Measurements from ENCODE around the gene ITIH4.

ITIH4 gene

GRCh38 chr3:52795298-52795900, 35.1 kb downstream of the ITIH4 start:
- DNase-seq = no peak

GRCh38 chr3:52794612-52795099, 35.8 kb downstream of the ITIH4 start, which contains the start of gene ITIH3:
Gene ITIH3, plus strand, starts transcription at chr3:52794796. Its CDS starts 8 bp downstream, at chr3:52794804.
- no peak for DNase-seq

- DNase-seq = peak; percentile 62
Observed at GRCh38 chr3:52793702-52794611, 36.5 kb downstream of the ITIH4 start.

GRCh38 chr3:52792961-52793695, 37.3 kb downstream of the ITIH4 start:
- DNase-seq = no peak

- DNase-seq = no peak
Observed at GRCh38 chr3:52792413-52792812, 38.1 kb downstream of the ITIH4 start.

- no peak for DNase-seq
Observed at GRCh38 chr3:52791928-52792327, 38.5 kb downstream of the ITIH4 start.

- peak; percentile 91 for DNase-seq
Observed at GRCh38 chr3:52791366-52791765, 39.1 kb downstream of the ITIH4 start.

GRCh38 chr3:52790741-52791140, 39.7 kb downstream of the ITIH4 start:
- DNase-seq = no peak

- DNase-seq = no peak
Observed at GRCh38 chr3:52790337-52790736, 40.1 kb downstream of the ITIH4 start.

- DNase-seq = no peak
Observed at GRCh38 chr3:52789746-52790040, 40.8 kb downstream of the ITIH4 start.

GRCh38 chr3:52788890-52789745, 41.4 kb downstream of the ITIH4 start:
- DNase-seq = no peak

- DNase-seq = peak; percentile 59
Observed at GRCh38 chr3:52787672-52788625, 42.5 kb downstream of the ITIH4 start.

- DNase-seq = no peak
Observed at GRCh38 chr3:52787246-52787645, 43.2 kb downstream of the ITIH4 start.

GRCh38 chr3:52786330-52787215, 43.9 kb downstream of the ITIH4 start:
- no peak for DNase-seq

- DNase-seq = no peak
Observed at GRCh38 chr3:52784931-52785590, 45.4 kb downstream of the ITIH4 start.

- DNase-seq = no peak
Observed at GRCh38 chr3:52784021-52784621, 46.4 kb downstream of the ITIH4 start.

- DNase-seq = no peak
Observed at GRCh38 chr3:52783211-52783555, 47.3 kb downstream of the ITIH4 start.

- DNase-seq = no peak
Observed at GRCh38 chr3:52782412-52783210, 47.9 kb downstream of the ITIH4 start.
